ENCODE measurements around the gene MTHFR.
A peak's percentile ranks its signal among the peaks of the same experiment; 100 is the strongest.

The MTHFR gene

DNA sequence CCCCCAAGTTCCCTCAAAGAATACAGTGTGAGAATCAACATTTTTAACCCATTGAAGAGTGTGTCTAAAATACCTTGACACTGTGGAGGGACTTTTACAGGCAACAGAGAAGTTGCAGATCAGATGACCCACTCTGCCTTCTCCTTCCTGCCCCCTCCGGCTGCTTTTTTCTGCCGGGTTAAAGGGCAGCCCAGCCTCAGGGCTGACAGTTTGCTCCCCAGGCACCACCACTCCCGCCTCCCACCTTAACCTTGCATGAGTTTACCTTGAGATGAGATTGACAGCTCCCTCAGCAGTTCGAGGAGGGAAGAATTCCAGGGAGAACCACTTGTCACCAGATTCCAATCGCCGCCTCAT lies 3.2 kb downstream of the MTHFR start:
- peak overlapping the region; percentile 73 for H3K4me3 ChIP-seq (ENCODE audit: low read length)
- H3K4me1 ChIP-seq (ENCODE audit: insufficient read depth, low read length) = peaks cover 14% of the 10 kb centered on the region
- no peak overlapping the region for H3K27ac ChIP-seq (ENCODE audit: low read length)
- H3K9ac ChIP-seq (ENCODE audit: low read depth, low read length) = no peak overlapping the region
- no peaks in the 10 kb centered on the region for H3K27me3 ChIP-seq (ENCODE audit: insufficient read depth, low read length)
- no peaks in the 10 kb centered on the region for H3K9me3 ChIP-seq (ENCODE audit: insufficient read depth, low read depth, low read length)
- H3K36me3 ChIP-seq (ENCODE audit: insufficient read depth, low read depth, low read length) = peaks cover 34% of the 10 kb centered on the region

DNA sequence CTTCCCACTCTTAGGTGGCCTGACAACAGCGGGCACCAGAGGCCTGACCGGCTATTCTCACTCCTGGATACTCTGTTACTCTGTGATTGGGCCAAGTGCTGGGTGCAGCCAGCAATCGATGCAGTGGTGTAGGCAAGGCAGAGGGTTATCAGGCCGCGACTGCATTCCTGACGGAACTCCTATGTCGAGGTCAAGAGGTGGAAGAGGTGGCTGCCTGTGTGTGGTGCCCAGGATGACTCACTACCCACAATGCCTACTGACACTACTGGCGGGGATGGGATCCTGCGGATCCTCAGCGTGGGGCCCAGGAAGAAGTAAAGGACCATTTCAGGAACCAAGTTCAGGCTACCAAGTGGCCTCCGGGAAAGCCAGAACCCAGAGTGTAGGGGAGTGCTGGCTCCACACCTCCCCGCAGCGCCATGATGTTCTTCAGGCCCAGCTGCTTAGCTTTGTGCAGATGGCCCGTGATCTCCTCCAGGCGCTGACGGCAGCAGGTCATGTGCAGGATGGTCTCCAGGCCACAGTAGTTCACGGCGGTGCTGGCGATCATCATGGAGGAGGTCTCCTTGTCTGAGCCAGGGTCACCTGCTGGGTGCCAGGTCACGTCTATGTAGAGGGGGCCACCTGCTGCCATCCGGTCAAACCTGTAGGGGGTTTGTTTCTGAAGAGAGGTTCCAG lies 4.9 kb downstream of the MTHFR start:
- Histone ChIP-seq H3K36me3 (ENCODE audit: insufficient read depth, low read depth, low read length) (peaks cover 34% of the 10 kb centered on the region), H3K4me1 (ENCODE audit: insufficient read depth, low read length) (peaks cover 9% of the 10 kb centered on the region), H3K4me3 (ENCODE audit: low read length) (no peak overlapping the region), H3K9ac (ENCODE audit: low read depth, low read length) (no peak overlapping the region), H3K27ac (ENCODE audit: low read length) (no peak overlapping the region), H3K27me3 (ENCODE audit: insufficient read depth, low read length) (no peaks in the 10 kb centered on the region), H3K9me3 (ENCODE audit: insufficient read depth, low read depth, low read length) (no peaks in the 10 kb centered on the region)

- peaks cover 39% of the 10 kb centered on the region for H3K36me3 ChIP-seq (ENCODE audit: insufficient read depth, low read depth, low read length)
- no peak overlapping the region for H3K9ac ChIP-seq (ENCODE audit: low read depth, low read length)
- no peaks in the 10 kb centered on the region for H3K27me3 ChIP-seq (ENCODE audit: insufficient read depth, low read length)
- no peaks in the 10 kb centered on the region for H3K9me3 ChIP-seq (ENCODE audit: insufficient read depth, low read depth, low read length)
- H3K4me3 ChIP-seq (ENCODE audit: low read length) = no peak overlapping the region
- H3K27ac ChIP-seq (ENCODE audit: low read length) = no peak overlapping the region
- H3K4me1 ChIP-seq (ENCODE audit: insufficient read depth, low read length) = peaks cover 9% of the 10 kb centered on the region
Observed at GRCh38 chr1:11800391-11800755, 5.4 kb downstream of the MTHFR start.

- Histone ChIP-seq H3K36me3 (ENCODE audit: insufficient read depth, low read depth, low read length) (peaks cover 44% of the 10 kb centered on the region), H3K4me3 (ENCODE audit: low read length) (no peak overlapping the region), H3K9me3 (ENCODE audit: insufficient read depth, low read depth, low read length) (no peaks in the 10 kb centered on the region), H3K27ac (ENCODE audit: low read length) (no peak overlapping the region), H3K27me3 (ENCODE audit: insufficient read depth, low read length) (no peaks in the 10 kb centered on the region), H3K4me1 (ENCODE audit: insufficient read depth, low read length) (peaks cover 9% of the 10 kb centered on the region), H3K9ac (ENCODE audit: low read depth, low read length) (no peak overlapping the region)
Observed at GRCh38 chr1:11799896-11800295, 5.9 kb downstream of the MTHFR start.

GRCh38 chr1:11799099-11799498 lies 6.7 kb downstream of the MTHFR start:
- H3K4me1 ChIP-seq (ENCODE audit: insufficient read depth, low read length) = peaks cover 4% of the 10 kb centered on the region; the same call in 1 of the 2 replicates
- no peaks in the 10 kb centered on the region for H3K9me3 ChIP-seq (ENCODE audit: insufficient read depth, low read depth, low read length)
- no peak overlapping the region for H3K27ac ChIP-seq (ENCODE audit: low read length)
- peaks cover 52% of the 10 kb centered on the region for H3K36me3 ChIP-seq (ENCODE audit: insufficient read depth, low read depth, low read length)
- H3K9ac ChIP-seq (ENCODE audit: low read depth, low read length) = no peak overlapping the region
- no peaks in the 10 kb centered on the region for H3K27me3 ChIP-seq (ENCODE audit: insufficient read depth, low read length)
- no peak overlapping the region for H3K4me3 ChIP-seq (ENCODE audit: low read length)

DNA sequence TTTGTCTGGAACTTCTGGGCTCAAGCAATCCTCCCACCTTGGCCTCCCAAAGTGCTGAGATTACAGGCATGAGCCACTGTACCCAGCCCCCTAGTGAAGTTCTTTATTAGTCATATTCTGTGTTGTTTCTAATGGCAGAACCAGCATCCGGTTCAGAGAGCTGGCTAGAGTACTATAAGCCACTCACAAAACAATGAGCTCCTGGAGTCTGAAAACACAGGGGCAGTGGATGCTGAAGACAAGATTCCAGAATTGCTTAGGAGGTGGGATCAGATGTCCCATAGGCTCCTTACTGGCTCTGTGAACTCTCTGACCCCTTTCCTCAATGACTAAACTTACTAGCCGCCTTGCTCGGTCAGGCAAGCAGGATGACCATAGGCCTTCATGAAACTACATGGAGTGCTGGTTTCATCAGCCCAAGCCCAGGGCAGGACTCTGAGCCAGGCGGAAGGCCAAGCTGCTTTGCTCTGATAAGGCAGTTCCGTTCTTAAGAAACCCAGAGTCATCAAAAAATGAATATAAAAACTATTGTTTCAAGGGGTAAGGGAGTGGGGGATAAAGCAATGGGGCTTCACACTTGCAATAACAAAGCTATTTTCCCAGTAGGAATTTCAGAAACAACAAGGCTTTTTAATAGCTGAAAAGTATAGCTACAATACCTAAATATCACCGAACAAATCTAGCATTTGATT lies 8.1 kb downstream of the MTHFR start:
- no peak overlapping the region for H3K27ac ChIP-seq (ENCODE audit: low read length)
- no peak overlapping the region for H3K9ac ChIP-seq (ENCODE audit: low read depth, low read length)
- no peak overlapping the region for H3K4me3 ChIP-seq (ENCODE audit: low read length)
- H3K4me1 ChIP-seq (ENCODE audit: insufficient read depth, low read length) = no peaks in the 10 kb centered on the region
- no peaks in the 10 kb centered on the region for H3K27me3 ChIP-seq (ENCODE audit: insufficient read depth, low read length)
- H3K9me3 ChIP-seq (ENCODE audit: insufficient read depth, low read depth, low read length) = no peaks in the 10 kb centered on the region
- peaks cover 52% of the 10 kb centered on the region for H3K36me3 ChIP-seq (ENCODE audit: insufficient read depth, low read depth, low read length)

GRCh38 chr1:11796036-11796828 lies 9.5 kb downstream of the MTHFR start:
- no peak overlapping the region for H3K9ac ChIP-seq (ENCODE audit: low read depth, low read length)
- no peak overlapping the region for H3K27ac ChIP-seq (ENCODE audit: low read length)
- no peak overlapping the region for H3K4me3 ChIP-seq (ENCODE audit: low read length)
- H3K27me3 ChIP-seq (ENCODE audit: insufficient read depth, low read length) = no peaks in the 10 kb centered on the region
- H3K4me1 ChIP-seq (ENCODE audit: insufficient read depth, low read length) = no peaks in the 10 kb centered on the region
- H3K9me3 ChIP-seq (ENCODE audit: insufficient read depth, low read depth, low read length) = no peaks in the 10 kb centered on the region
- peaks cover 50% of the 10 kb centered on the region for H3K36me3 ChIP-seq (ENCODE audit: insufficient read depth, low read depth, low read length)

- Histone ChIP-seq H3K27me3 (ENCODE audit: insufficient read depth, low read length) (no peaks in the 10 kb centered on the region), H3K9ac (ENCODE audit: low read depth, low read length) (no peak overlapping the region), H3K9me3 (ENCODE audit: insufficient read depth, low read depth, low read length) (no peaks in the 10 kb centered on the region), H3K36me3 (ENCODE audit: insufficient read depth, low read depth, low read length) (peaks cover 49% of the 10 kb centered on the region), H3K4me1 (ENCODE audit: insufficient read depth, low read length) (no peaks in the 10 kb centered on the region), H3K4me3 (ENCODE audit: low read length) (no peak overlapping the region), H3K27ac (ENCODE audit: low read length) (no peak overlapping the region)
Observed at GRCh38 chr1:11795238-11795890, 10.4 kb downstream of the MTHFR start.

DNA sequence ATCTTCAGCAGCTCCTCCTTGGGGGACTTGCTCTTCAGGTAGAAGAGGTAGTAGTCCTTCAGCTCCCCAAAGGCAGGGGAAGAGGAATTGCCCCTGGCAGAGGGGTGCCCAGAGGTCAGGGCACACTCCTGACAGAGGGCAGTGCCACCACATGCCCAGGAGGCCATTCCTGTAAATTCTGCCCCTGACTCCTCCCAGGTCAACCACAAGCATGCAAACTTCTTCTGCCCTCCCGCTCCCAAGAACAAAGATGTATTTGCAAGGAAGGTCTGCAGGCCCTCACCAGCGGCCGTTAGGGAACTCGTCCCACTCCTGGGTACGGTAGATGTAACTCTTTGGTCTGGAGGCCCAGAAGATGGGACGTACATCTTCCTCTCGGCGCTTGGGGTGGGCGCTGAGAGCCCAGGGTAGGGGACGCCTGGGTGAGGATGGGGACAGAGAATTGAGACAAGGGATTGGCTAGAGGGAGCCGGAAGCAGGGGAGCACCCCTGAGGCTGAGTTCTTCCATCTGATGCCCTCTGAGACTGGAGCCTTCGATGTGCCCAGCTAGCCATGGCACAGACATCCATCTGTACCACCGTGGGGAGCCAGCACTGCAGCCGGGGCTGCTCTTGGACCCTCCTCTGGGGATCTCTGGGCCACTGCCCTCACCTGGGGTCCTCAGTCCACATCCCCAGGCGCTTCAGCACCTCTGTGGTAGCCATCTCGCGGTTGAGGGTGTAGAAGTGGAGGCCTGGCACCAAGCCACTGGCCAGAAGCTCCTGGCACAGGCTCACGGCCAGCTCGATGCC lies 11.1 kb downstream of the MTHFR start:
- H3K27ac ChIP-seq (ENCODE audit: low read length) = no peak overlapping the region
- H3K4me1 ChIP-seq (ENCODE audit: insufficient read depth, low read length) = no peaks in the 10 kb centered on the region
- no peaks in the 10 kb centered on the region for H3K9me3 ChIP-seq (ENCODE audit: insufficient read depth, low read depth, low read length)
- H3K27me3 ChIP-seq (ENCODE audit: insufficient read depth, low read length) = no peaks in the 10 kb centered on the region
- peaks cover 46% of the 10 kb centered on the region for H3K36me3 ChIP-seq (ENCODE audit: insufficient read depth, low read depth, low read length)
- no peak overlapping the region for H3K9ac ChIP-seq (ENCODE audit: low read depth, low read length)
- no peak overlapping the region for H3K4me3 ChIP-seq (ENCODE audit: low read length)

GRCh38 chr1:11793819-11794218 lies 11.9 kb downstream of the MTHFR start:
- no peaks in the 10 kb centered on the region for H3K4me1 ChIP-seq (ENCODE audit: insufficient read depth, low read length)
- no peak overlapping the region for H3K27ac ChIP-seq (ENCODE audit: low read length)
- H3K9ac ChIP-seq (ENCODE audit: low read depth, low read length) = no peak overlapping the region
- H3K4me3 ChIP-seq (ENCODE audit: low read length) = no peak overlapping the region
- H3K9me3 ChIP-seq (ENCODE audit: insufficient read depth, low read depth, low read length) = no peaks in the 10 kb centered on the region
- H3K36me3 ChIP-seq (ENCODE audit: insufficient read depth, low read depth, low read length) = peaks cover 40% of the 10 kb centered on the region
- H3K27me3 ChIP-seq (ENCODE audit: insufficient read depth, low read length) = no peaks in the 10 kb centered on the region

DNA sequence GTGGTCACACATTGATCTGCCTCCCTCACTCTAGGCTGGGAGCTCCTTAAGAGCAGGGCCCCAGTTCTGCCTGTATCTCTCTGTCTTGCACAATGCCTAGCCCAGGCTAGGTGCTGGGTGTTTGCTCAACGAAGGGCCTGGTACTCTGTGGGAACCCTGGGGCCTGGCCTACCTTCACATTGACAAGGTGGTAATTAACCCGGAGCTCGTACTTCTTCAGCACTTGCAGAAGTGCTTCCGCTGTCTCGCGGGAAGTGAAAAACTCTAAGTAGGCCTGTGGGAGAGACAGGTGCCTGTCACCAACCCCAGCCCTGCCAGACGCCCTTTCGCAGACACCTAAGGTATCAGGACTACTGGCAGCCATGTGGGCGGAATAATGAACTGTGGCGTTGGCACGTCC lies 13.7 kb downstream of the MTHFR start:
- no peak overlapping the region for H3K27ac ChIP-seq (ENCODE audit: low read length)
- H3K27me3 ChIP-seq (ENCODE audit: insufficient read depth, low read length) = no peaks in the 10 kb centered on the region
- no peak overlapping the region for H3K4me3 ChIP-seq (ENCODE audit: low read length)
- H3K4me1 ChIP-seq (ENCODE audit: insufficient read depth, low read length) = peaks cover 7% of the 10 kb centered on the region
- H3K36me3 ChIP-seq (ENCODE audit: insufficient read depth, low read depth, low read length) = peaks cover 37% of the 10 kb centered on the region
- H3K9me3 ChIP-seq (ENCODE audit: insufficient read depth, low read depth, low read length) = no peaks in the 10 kb centered on the region
- H3K9ac ChIP-seq (ENCODE audit: low read depth, low read length) = no peak overlapping the region

Data from iPS-20b (cell line).